ENCODE measurements around the gene ARVCF. TPM values are rescaled to one million over a fixed set of nuclear protein-coding genes. Genes with fewer than 3 reads are reported as not detected.

Gene ARVCF
- polyA plus RNA-seq, 1 donor from 2014 or later, result 112 TPM

GRCh38 chr22:19958083-19959042 lies 58.3 kb downstream of the ARVCF start:
- Histone ChIP-seq H3K79me2 (replicated peaks; ENCODE audit: insufficient read depth, low read length) (no peaks in the 10 kb centered on the region), H3K4me3 (ENCODE audit: low read length) (no peak overlapping the region), H3K4me2 (ENCODE audit: low read length) (no peak overlapping the region), H3K9ac (ENCODE audit: low read length) (no peak overlapping the region), H3K9me3 (ENCODE audit: low read length) (no peaks in the 10 kb centered on the region), H2AFZ (ENCODE audit: low read depth, low read length) (no peak overlapping the region), H3K27me3 (ENCODE audit: insufficient read depth, low read depth, low read length) (no peaks in the 10 kb centered on the region), H3K36me3 (ENCODE audit: insufficient read depth, low read length) (no peaks in the 10 kb centered on the region), H4K20me1 (ENCODE audit: insufficient read depth) (no peaks in the 10 kb centered on the region), H3K27ac (ENCODE audit: low read length) (no peak overlapping the region), H3F3A (ENCODE audit: insufficient read depth, low read length, poor library complexity, severe bottlenecking) (no peaks in the 10 kb centered on the region), H3K9me2 (ENCODE audit: insufficient read depth, low read length) (no peaks in the 10 kb centered on the region)
- TF ChIP-seq REST (IDR thresholded peaks at IDR 0.05; ENCODE audit: borderline replicate concordance) (no peak), CTCF (IDR thresholded peaks at IDR 0.05; ENCODE audit: poor library complexity, severe bottlenecking) (no peak)

- no peaks in the 10 kb centered on the region for H3K79me2 ChIP-seq (replicated peaks; ENCODE audit: insufficient read depth, low read length)
- H3K27ac ChIP-seq (ENCODE audit: low read length), result no peak overlapping the region
- no peaks in the 10 kb centered on the region for H3K9me2 ChIP-seq (ENCODE audit: insufficient read depth, low read length)
- no peak for TF ChIP-seq POLR2AphosphoS5 (IDR thresholded peaks at IDR 0.05)
- TF ChIP-seq RAD21 (conservative IDR thresholded peaks at IDR 0.05), result no peak
- no peak for TF ChIP-seq EZH2 (IDR thresholded peaks at IDR 0.05; ENCODE audit: borderline replicate concordance, insufficient read depth, low read length, poor library complexity, severe bottlenecking)
- no peak for TF ChIP-seq EP300 (conservative IDR thresholded peaks at IDR 0.05; ENCODE audit: poor library complexity, severe bottlenecking)
- no peak for TF ChIP-seq TAF1 (IDR thresholded peaks at IDR 0.05; ENCODE audit: low read depth)
- no peak for TF ChIP-seq REST (IDR thresholded peaks at IDR 0.05; ENCODE audit: borderline replicate concordance)
- TF ChIP-seq CTCF (IDR thresholded peaks at IDR 0.05; ENCODE audit: poor library complexity, severe bottlenecking), result no peak
- TF ChIP-seq MXI1 (conservative IDR thresholded peaks at IDR 0.05; ENCODE audit: poor library complexity, severe bottlenecking), result no peak
- no peak for TF ChIP-seq SMC3 (conservative IDR thresholded peaks at IDR 0.05; ENCODE audit: poor library complexity)
- no peak overlapping the region for H3K4me2 ChIP-seq (ENCODE audit: low read length)
- H3K9ac ChIP-seq (ENCODE audit: low read length), result no peak overlapping the region
- no peaks in the 10 kb centered on the region for H3K9me3 ChIP-seq (ENCODE audit: low read length)
- H2AFZ ChIP-seq (ENCODE audit: low read depth, low read length), result no peak overlapping the region
- H4K20me1 ChIP-seq (ENCODE audit: insufficient read depth), result no peaks in the 10 kb centered on the region
- no peaks in the 10 kb centered on the region for H3F3A ChIP-seq (ENCODE audit: insufficient read depth, low read length, poor library complexity, severe bottlenecking)
- no peaks in the 10 kb centered on the region for H3K27me3 ChIP-seq (ENCODE audit: insufficient read depth, low read depth, low read length)
- H3K36me3 ChIP-seq (ENCODE audit: insufficient read depth, low read length), result no peaks in the 10 kb centered on the region
- H3K4me3 ChIP-seq (ENCODE audit: low read length), result no peak overlapping the region
These were observed 59.2 kb downstream of the ARVCF start for GRCh38 chr22:19957445-19957844.

All from neural cell (in vitro differentiated cells).